GM10266 (cell line): Measurements from ENCODE around the gene CLASRP.

Experiments used
- DNase-seq: peaks from one replicate; pipeline ENCODE4 v3.0.0; 2012; ENCODE audit errors: extremely low spot score
- CTCF ChIP-seq: IDR thresholded peaks from 2 replicates; pipeline ENCODE4 v1.5.1; 2012; ENCODE audit warnings: mild to moderate bottlenecking, low read depth; ENCODE audit not compliant: control insufficient read depth, insufficient read depth; ENCODE audit errors: missing control alignments

CLASRP gene

GRCh38 chr19:45025264-45025663, 13.6 kb upstream of the CLASRP start:
- DNase-seq = no peak
- TF ChIP-seq CTCF = no peak

- DNase-seq = no peak
- no peak for TF ChIP-seq CTCF
These were observed 11.5 kb upstream of the CLASRP start for GRCh38 chr19:45027371-45027770.

- TF ChIP-seq CTCF = no peak
- no peak for DNase-seq
These were observed 8.0 kb upstream of the CLASRP start for GRCh38 chr19:45030825-45031224.

GRCh38 chr19:45032421-45032820, 6.4 kb upstream of the CLASRP start:
- TF ChIP-seq CTCF = no peak
- no peak for DNase-seq

GRCh38 chr19:45035755-45036154, 3.1 kb upstream of the CLASRP start:
- no peak for TF ChIP-seq CTCF
- no peak for DNase-seq

GRCh38 chr19:45037393-45038169, 1.3 kb upstream of the CLASRP start:
- TF ChIP-seq CTCF = no peak
- DNase-seq = no peak

- TF ChIP-seq CTCF = no peak
- no peak for DNase-seq
These were observed 1.4 kb downstream of the CLASRP start for GRCh38 chr19:45040059-45040771.
